Lung (tissue), 12 donors: Measurements from ENCODE around the gene CNTN1. TPM values are rescaled to one million over a fixed set of nuclear protein-coding genes. Genes with fewer than 3 reads are reported as not detected.

Source experiments
- ATAC-seq: fragments of 200-7000 bp; cut with Tn5 transposase; one replicate; pipeline ENCODE4 v1.9.1; 2020; ENCODE audit warnings: moderate number of reproducible peaks; ENCODE audit not compliant: insufficient read depth, low FRiP score
- DNase-seq, 3 donors: peaks; one replicate each; pipeline ENCODE4 v3.0.0-alpha.2; 2013 to 2017
- H3K27ac ChIP-seq, 2 donors: one replicate each; pipeline ENCODE4 v1.5.1; 2013; ENCODE audit warnings: mild to moderate bottlenecking in 2 of 2, moderate library complexity in 2 of 2, control low read depth in 1 of 2, inconsistent platforms in 1 of 2, low read depth in 1 of 2, low read length in 1 of 2
- H3K27me3 ChIP-seq, 3 donors: one replicate each; pipeline ENCODE4 v1.5.1; 2013; ENCODE audit warnings: low read length in 2 of 3; ENCODE audit not compliant: control insufficient read depth in 3 of 3, insufficient read depth in 3 of 3
- H3K36me3 ChIP-seq, 4 donors: one replicate each; pipeline ENCODE4 v1.5.1; 2013; ENCODE audit warnings: low read length in 4 of 4, mild to moderate bottlenecking in 1 of 4, moderate library complexity in 1 of 4; ENCODE audit not compliant: control insufficient read depth in 4 of 4, insufficient read depth in 4 of 4
- H3K4me1 ChIP-seq, 5 donors: one replicate each; pipeline ENCODE4 v1.5.1; 2013; ENCODE audit warnings: low read length in 5 of 5, mild to moderate bottlenecking in 2 of 5, moderate library complexity in 1 of 5; ENCODE audit not compliant: control insufficient read depth in 5 of 5, insufficient read depth in 5 of 5
- H3K4me3 ChIP-seq: one replicate; pipeline ENCODE4 v1.5.1; 2013; ENCODE audit warnings: mild to moderate bottlenecking, control low read depth, moderate library complexity
- H3K9ac ChIP-seq, 2 donors: one replicate each; pipeline ENCODE4 v1.5.1; 2013; ENCODE audit warnings: low read length in 2 of 2, control low read depth in 1 of 2; ENCODE audit not compliant: insufficient read depth in 1 of 2
- H3K9me3 ChIP-seq, 4 donors: one replicate each; pipeline ENCODE4 v1.5.1; 2013; ENCODE audit warnings: low read length in 3 of 4, mild to moderate bottlenecking in 1 of 4, moderate library complexity in 1 of 4; ENCODE audit not compliant: control insufficient read depth in 4 of 4, insufficient read depth in 3 of 4
- WGBS, 2 donors: extraction: QIAGEN DNeasy Blood & Tissue Kit; methylation state at CpG; one replicate each; pipeline ENCODE4 v1.1.7; 2013; 5-methylcytosine and 5-hydroxymethylcytosine counted together
- polyA plus RNA-seq, 2 donors: library from polyadenylated mRNA; stranded (reverse); fragments of 200-250 nt; gene quantifications; one replicate each; pipeline ENCODE4 v1.2.1, GENCODE V29; 2013
- total RNA-seq, 2 donors: library from RNA; depleted of rRNA in 1 of 2; stranded (reverse); fragments of >200 nt in 1 of 2; gene quantifications; one replicate each; pipeline ENCODE4 v1.2.1, GENCODE V29; 2014 to 2021
- TF ChIP-seq, protein P1 (sequence below): IDR thresholded peaks from 2 replicates; pipeline ENCODE4 v1.5.1; 2012; ENCODE audit warnings: mild to moderate bottlenecking; ENCODE audit errors: control extremely low read depth, extremely low read depth
- donor health status: control.
- donor health status: control.
- donor health status: Bipolar disorder and iron deficiency.
- donor health status: healthy.
- donor health status: DM: yes; HTN: yes; CAD: no.

The CNTN1 gene
- total and polyA plus RNA-seq, 4 donors: 0.10 to 47.6 (median 1.1) TPM

DNA sequence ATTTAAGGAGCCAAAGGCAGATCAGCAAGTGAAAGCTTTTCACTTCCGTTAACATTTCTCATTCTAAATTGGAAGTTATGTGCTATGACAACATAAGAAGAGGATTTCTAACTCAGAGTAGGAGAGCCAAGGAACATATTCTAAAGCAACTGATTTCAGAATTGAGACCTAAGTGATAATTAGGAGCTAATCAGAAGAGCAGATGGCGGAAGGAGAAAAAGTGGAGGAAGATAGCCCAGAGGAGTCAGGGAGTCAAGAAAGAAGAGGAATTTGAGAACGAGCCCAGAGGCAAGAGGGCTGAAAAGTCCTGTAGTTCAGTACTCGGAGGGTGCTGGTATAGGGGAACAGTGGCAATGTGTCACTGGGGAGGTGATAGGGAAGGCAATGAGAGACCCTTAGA lies 162.4 kb downstream of the CNTN1 start:
- TF ChIP-seq, protein P1, sequence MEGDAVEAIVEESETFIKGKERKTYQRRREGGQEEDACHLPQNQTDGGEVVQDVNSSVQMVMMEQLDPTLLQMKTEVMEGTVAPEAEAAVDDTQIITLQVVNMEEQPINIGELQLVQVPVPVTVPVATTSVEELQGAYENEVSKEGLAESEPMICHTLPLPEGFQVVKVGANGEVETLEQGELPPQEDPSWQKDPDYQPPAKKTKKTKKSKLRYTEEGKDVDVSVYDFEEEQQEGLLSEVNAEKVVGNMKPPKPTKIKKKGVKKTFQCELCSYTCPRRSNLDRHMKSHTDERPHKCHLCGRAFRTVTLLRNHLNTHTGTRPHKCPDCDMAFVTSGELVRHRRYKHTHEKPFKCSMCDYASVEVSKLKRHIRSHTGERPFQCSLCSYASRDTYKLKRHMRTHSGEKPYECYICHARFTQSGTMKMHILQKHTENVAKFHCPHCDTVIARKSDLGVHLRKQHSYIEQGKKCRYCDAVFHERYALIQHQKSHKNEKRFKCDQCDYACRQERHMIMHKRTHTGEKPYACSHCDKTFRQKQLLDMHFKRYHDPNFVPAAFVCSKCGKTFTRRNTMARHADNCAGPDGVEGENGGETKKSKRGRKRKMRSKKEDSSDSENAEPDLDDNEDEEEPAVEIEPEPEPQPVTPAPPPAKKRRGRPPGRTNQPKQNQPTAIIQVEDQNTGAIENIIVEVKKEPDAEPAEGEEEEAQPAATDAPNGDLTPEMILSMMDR: no peak
- ATAC-seq: no peak
- H3K4me3 ChIP-seq: no peak overlapping the region
- DNase-seq: no peak
- H3K9ac ChIP-seq: no peak overlapping the region
- no peaks in the 10 kb centered on the region for H3K27me3 ChIP-seq
- H3K9me3 ChIP-seq: no peaks in the 10 kb centered on the region
- WGBS, 2 donors: 66 to 73% methylated on average over 4 of the region's 4 CpGs
- H3K36me3 ChIP-seq: no peaks in the 10 kb centered on the region
- H3K27ac ChIP-seq: no peak overlapping the region
- peaks cover 0 to 8% (median 0%) of the 10 kb centered on the region in 5 donors for H3K4me1 ChIP-seq

DNA sequence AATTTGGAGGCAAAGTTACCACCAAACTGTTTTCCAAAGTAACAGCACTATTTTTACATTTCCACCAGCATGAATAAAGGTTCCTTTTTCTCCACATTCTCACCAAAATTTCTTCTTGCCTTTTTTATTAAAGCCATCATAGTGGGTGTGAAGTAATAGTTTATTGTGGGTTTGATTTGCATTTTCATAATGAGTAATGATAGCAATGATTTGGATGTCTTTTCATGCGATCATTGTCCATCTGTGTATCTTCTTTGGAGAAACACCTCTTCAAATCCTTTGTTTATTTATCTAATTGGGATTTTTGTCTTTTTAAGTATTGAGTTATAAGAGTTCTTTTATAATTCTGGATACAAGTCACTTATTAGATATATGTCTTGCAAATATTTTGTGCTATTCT lies 172.7 kb downstream of the CNTN1 start:
- Histone ChIP-seq H3K9ac (no peak overlapping the region), H3K9me3 (no peaks in the 10 kb centered on the region), H3K4me3 (no peak overlapping the region), H3K36me3 (no peaks in the 10 kb centered on the region), H3K27me3 (no peaks in the 10 kb centered on the region), H3K27ac (no peak overlapping the region), H3K4me1 (no peaks in the 10 kb centered on the region)
- DNase-seq (no peak), ATAC-seq (no peak)
- TF ChIP-seq, protein P1: no peak
- 85 to 91% methylated on average over 1 of the region's 1 CpG for WGBS, 2 donors

DNA sequence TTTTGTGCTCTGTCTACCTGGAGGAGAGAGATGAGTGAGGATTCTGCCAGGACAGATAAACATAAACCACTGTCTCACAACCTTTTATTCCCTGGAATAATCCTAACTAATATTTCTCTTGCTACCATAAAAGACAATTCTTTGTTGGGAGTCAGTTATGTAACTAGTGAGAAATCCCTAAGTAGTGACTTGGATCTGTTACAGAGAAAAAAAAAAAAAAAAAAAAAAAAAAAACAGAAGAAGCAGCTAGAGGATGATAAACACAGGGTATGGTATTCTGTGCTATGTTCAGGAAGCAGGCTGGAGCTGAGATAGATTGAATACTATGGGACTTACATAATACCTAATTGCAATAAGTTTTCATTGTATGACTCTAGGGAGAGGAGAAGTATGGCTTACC lies 178.7 kb downstream of the CNTN1 start:
- Histone ChIP-seq H3K4me3 (no peak overlapping the region), H3K27ac (no peak overlapping the region), H3K36me3 (no peaks in the 10 kb centered on the region), H3K4me1 (no peaks in the 10 kb centered on the region), H3K27me3 (no peaks in the 10 kb centered on the region), H3K9me3 (no peaks in the 10 kb centered on the region), H3K9ac (no peak overlapping the region)
- ATAC-seq (no peak), DNase-seq (no peak)
- TF ChIP-seq, protein P1: no peak

DNA sequence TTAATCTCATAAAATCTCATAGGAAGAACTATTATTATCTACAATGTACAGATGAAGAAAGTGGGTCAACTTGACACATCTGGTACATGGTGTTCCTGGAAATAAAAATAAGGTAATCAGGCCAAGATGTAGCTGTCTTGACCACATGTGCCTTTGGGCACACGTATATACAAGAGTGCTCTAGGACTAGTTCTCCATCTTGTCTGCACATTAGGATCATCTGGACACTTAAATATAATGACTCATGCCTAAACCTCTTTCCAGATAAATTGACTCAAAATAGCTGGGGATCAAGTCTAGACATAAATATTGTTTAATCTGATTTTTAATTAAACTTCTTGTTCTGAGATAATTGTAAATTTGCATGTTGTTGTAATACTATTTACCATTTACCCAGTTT lies 182.6 kb downstream of the CNTN1 start:
- 65 to 72% methylated on average over 1 of the region's 1 CpG for WGBS, 2 donors
- Histone ChIP-seq H3K27ac (no peak overlapping the region), H3K27me3 (no peaks in the 10 kb centered on the region), H3K9me3 (no peaks in the 10 kb centered on the region), H3K4me3 (no peak overlapping the region), H3K9ac (no peak overlapping the region), H3K4me1 (no peaks in the 10 kb centered on the region), H3K36me3 (no peaks in the 10 kb centered on the region)
- ATAC-seq: no peak
- no peak for DNase-seq
- TF ChIP-seq, protein P1: no peak
